B cell (primary cell): ENCODE measurements around the gene NRAP.

Experiments used
- EZH2 ChIP-seq: IDR thresholded peaks from 2 replicates; pipeline ENCODE4 v1.6.1; 2012; ENCODE audit warnings: borderline replicate concordance, low read depth, mild to moderate bottlenecking, moderate library complexity, low read length; ENCODE audit not compliant: insufficient read depth, poor library complexity, severe bottlenecking
- TF ChIP-seq, protein P1 (sequence below): fragments of 200-600 bp; IDR thresholded peaks from one replicate; pipeline ENCODE4 v1.8.0; 2022; ENCODE audit warnings: antibody characterized with exemption, mild to moderate bottlenecking

DNA sequence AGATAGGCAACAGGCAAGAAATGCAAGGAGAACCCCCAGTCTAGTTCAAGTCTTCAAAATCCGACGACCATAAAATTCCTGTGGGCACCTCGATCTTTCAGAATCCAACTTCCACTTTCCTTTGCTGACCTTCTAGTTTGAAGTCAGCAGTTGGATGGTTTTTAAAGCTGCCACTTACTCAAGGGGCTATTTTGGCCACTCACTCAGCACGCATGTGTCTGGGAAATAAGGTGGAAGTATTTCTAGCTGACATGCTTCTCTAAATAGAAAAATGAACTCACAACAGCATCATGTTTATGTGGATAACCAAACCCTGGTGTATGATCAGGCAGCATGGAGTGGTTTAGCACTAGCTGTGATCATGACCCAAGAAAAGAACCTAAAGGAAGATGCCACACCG lies at the start of gene NRAP:
- TF ChIP-seq, protein P1, sequence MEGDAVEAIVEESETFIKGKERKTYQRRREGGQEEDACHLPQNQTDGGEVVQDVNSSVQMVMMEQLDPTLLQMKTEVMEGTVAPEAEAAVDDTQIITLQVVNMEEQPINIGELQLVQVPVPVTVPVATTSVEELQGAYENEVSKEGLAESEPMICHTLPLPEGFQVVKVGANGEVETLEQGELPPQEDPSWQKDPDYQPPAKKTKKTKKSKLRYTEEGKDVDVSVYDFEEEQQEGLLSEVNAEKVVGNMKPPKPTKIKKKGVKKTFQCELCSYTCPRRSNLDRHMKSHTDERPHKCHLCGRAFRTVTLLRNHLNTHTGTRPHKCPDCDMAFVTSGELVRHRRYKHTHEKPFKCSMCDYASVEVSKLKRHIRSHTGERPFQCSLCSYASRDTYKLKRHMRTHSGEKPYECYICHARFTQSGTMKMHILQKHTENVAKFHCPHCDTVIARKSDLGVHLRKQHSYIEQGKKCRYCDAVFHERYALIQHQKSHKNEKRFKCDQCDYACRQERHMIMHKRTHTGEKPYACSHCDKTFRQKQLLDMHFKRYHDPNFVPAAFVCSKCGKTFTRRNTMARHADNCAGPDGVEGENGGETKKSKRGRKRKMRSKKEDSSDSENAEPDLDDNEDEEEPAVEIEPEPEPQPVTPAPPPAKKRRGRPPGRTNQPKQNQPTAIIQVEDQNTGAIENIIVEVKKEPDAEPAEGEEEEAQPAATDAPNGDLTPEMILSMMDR, result no peak
- TF ChIP-seq EZH2, result no peak
